Lung (tissue), 12 donors: ENCODE results near the gene SLC30A3. TPM values are rescaled to one million over a fixed set of nuclear protein-coding genes. Genes with fewer than 3 reads are reported as not detected.

Experiments used
- ATAC-seq: fragments of 200-7000 bp; cut with Tn5 transposase; one replicate; pipeline ENCODE4 v1.9.1; 2020; ENCODE audit warnings: moderate number of reproducible peaks; ENCODE audit not compliant: insufficient read depth, low FRiP score
- DNase-seq, 3 donors: peaks; one replicate each; pipeline ENCODE4 v3.0.0-alpha.2; 2013 to 2017
- H3K27ac ChIP-seq, 2 donors: one replicate each; pipeline ENCODE4 v1.5.1; 2013; ENCODE audit warnings: mild to moderate bottlenecking in 2 of 2, moderate library complexity in 2 of 2, control low read depth in 1 of 2, inconsistent platforms in 1 of 2, low read depth in 1 of 2, low read length in 1 of 2
- H3K27me3 ChIP-seq, 3 donors: one replicate each; pipeline ENCODE4 v1.5.1; 2013; ENCODE audit warnings: low read length in 2 of 3; ENCODE audit not compliant: control insufficient read depth in 3 of 3, insufficient read depth in 3 of 3
- H3K36me3 ChIP-seq, 4 donors: one replicate each; pipeline ENCODE4 v1.5.1; 2013; ENCODE audit warnings: low read length in 4 of 4, mild to moderate bottlenecking in 1 of 4, moderate library complexity in 1 of 4; ENCODE audit not compliant: control insufficient read depth in 4 of 4, insufficient read depth in 4 of 4
- H3K4me1 ChIP-seq, 5 donors: one replicate each; pipeline ENCODE4 v1.5.1; 2013; ENCODE audit warnings: low read length in 5 of 5, mild to moderate bottlenecking in 2 of 5, moderate library complexity in 1 of 5; ENCODE audit not compliant: control insufficient read depth in 5 of 5, insufficient read depth in 5 of 5
- H3K4me3 ChIP-seq: one replicate; pipeline ENCODE4 v1.5.1; 2013; ENCODE audit warnings: mild to moderate bottlenecking, control low read depth, moderate library complexity
- H3K9ac ChIP-seq, 2 donors: one replicate each; pipeline ENCODE4 v1.5.1; 2013; ENCODE audit warnings: low read length in 2 of 2, control low read depth in 1 of 2; ENCODE audit not compliant: insufficient read depth in 1 of 2
- H3K9me3 ChIP-seq, 4 donors: one replicate each; pipeline ENCODE4 v1.5.1; 2013; ENCODE audit warnings: low read length in 3 of 4, mild to moderate bottlenecking in 1 of 4, moderate library complexity in 1 of 4; ENCODE audit not compliant: control insufficient read depth in 4 of 4, insufficient read depth in 3 of 4
- WGBS, 2 donors: extraction: QIAGEN DNeasy Blood & Tissue Kit; methylation state at CpG; one replicate each; pipeline ENCODE4 v1.1.7; 2013; 5-methylcytosine and 5-hydroxymethylcytosine counted together
- polyA plus RNA-seq, 2 donors: library from polyadenylated mRNA; stranded (reverse); fragments of 200-250 nt; gene quantifications; one replicate each; pipeline ENCODE4 v1.2.1, GENCODE V29; 2013
- total RNA-seq, 2 donors: library from RNA; depleted of rRNA in 1 of 2; stranded (reverse); fragments of >200 nt in 1 of 2; gene quantifications; one replicate each; pipeline ENCODE4 v1.2.1, GENCODE V29; 2014 to 2021
- TF ChIP-seq, protein P1 (sequence below): IDR thresholded peaks from 2 replicates; pipeline ENCODE4 v1.5.1; 2012; ENCODE audit warnings: mild to moderate bottlenecking; ENCODE audit errors: control extremely low read depth, extremely low read depth
- donor health status: control.
- donor health status: control.
- donor health status: Bipolar disorder and iron deficiency.
- donor health status: healthy.
- donor health status: DM: yes; HTN: yes; CAD: no.

The SLC30A3 gene
- total and polyA plus RNA-seq, 4 donors, result 0.11 to 0.77 (median 0.34) TPM

DNA sequence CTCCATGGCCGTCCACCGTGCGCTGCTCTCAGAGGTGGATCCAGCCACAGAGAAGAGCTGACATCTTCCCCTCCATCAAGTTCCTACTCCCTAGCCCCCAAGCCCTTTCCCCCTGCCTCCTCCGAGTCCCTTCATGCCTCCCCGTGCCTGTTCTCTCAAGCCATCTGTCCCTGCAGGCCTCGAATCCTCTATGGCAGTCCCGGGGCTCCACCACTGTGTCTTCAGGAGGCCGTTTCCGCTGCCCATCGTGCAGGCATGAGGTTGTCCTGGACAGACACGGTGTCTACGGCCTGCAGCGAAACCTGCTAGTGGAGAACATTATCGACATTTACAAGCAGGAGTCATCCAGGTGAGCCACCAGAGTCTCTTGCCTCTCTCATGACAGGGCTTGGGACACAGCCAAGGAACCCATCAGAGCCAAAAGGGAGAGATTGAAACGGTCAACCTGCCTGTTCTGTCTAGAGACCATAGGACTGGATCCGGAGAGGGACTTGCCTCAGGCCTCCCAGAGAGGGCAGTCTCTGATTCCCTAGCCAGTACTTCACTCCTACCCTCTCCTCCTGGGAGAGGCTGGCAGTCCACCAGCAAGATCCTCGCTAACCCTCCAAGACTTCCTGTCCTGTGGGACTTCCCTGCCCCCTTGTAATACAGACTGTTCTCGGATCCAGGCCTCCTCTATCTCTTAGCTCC, 35.7 kb upstream of the SLC30A3 start:
- Histone ChIP-seq H3K9ac (no peak overlapping the region), H3K27me3 (no peaks in the 10 kb centered on the region), H3K4me3 (no peak overlapping the region), H3K4me1 (peaks cover 0 to 2% (median 0%) of the 10 kb centered on the region in 5 donors), H3K9me3 (no peaks in the 10 kb centered on the region), H3K36me3 (no peaks in the 10 kb centered on the region), H3K27ac (no peak overlapping the region)
- ATAC-seq (no peak), DNase-seq (no peak)
- WGBS, 2 donors, result 77 to 92% methylated on average over 18 of the region's 18 CpGs
- TF ChIP-seq, protein P1, sequence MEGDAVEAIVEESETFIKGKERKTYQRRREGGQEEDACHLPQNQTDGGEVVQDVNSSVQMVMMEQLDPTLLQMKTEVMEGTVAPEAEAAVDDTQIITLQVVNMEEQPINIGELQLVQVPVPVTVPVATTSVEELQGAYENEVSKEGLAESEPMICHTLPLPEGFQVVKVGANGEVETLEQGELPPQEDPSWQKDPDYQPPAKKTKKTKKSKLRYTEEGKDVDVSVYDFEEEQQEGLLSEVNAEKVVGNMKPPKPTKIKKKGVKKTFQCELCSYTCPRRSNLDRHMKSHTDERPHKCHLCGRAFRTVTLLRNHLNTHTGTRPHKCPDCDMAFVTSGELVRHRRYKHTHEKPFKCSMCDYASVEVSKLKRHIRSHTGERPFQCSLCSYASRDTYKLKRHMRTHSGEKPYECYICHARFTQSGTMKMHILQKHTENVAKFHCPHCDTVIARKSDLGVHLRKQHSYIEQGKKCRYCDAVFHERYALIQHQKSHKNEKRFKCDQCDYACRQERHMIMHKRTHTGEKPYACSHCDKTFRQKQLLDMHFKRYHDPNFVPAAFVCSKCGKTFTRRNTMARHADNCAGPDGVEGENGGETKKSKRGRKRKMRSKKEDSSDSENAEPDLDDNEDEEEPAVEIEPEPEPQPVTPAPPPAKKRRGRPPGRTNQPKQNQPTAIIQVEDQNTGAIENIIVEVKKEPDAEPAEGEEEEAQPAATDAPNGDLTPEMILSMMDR, result no peak

DNA sequence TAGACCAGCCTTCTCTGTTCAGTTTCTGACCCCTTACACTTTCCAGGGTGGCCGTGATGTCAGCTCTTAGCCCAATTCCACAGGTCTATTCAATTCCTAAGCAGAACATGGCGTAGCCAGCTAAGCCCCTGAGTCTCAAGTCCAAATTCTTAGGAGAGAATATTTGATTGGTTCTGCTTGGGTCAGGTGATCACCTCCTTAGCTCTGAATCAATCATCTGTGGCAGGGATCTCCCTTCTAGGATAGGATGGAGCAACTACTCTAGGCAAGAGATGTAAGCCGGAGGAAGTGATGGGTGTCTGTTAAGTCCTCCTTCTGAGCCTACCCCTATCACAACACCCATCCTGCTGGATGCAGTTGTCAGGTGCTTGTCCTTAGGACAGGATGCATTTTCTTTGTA, 34.3 kb upstream of the SLC30A3 start:
- Histone ChIP-seq H3K36me3 (no peaks in the 10 kb centered on the region), H3K4me1 (peaks cover 0 to 6% (median 0%) of the 10 kb centered on the region in 5 donors), H3K4me3 (no peak overlapping the region), H3K27ac (no peak overlapping the region), H3K9me3 (no peaks in the 10 kb centered on the region), H3K9ac (no peak overlapping the region), H3K27me3 (peaks cover 0 to 3% (median 2%) of the 10 kb centered on the region in 3 donors)
- 92 to 94% methylated on average over 3 of the region's 3 CpGs for WGBS, 2 donors
- TF ChIP-seq, protein P1, result no peak
- DNase-seq (no peak), ATAC-seq (no peak)

DNA sequence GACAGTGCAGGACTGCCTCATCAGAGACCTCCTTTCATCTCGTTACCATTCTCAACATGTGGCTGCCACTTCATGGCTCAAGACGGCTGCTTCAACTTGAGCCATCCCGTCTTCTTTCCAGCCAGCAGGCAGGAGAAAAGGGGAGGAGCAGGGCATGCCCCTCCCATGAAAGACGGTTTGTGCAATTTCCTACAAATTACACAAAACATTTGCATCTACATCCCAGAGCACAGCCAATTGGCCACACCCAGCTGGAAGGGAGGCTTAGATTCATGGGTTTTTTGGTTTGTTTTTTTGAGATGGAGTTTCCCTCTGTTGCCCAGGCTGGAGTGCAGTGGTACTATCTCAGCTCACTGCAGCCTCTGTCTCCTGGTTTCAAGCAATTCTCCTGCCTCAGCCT, 33.6 kb upstream of the SLC30A3 start:
- Histone ChIP-seq H3K27ac (no peak overlapping the region), H3K27me3 (peaks cover 0 to 8% (median 7%) of the 10 kb centered on the region in 3 donors), H3K36me3 (no peaks in the 10 kb centered on the region), H3K9ac (no peak overlapping the region), H3K9me3 (no peaks in the 10 kb centered on the region), H3K4me1 (peaks cover 0 to 6% (median 0%) of the 10 kb centered on the region in 5 donors), H3K4me3 (no peak overlapping the region)
- 53 to 60% methylated on average over 4 of the region's 4 CpGs for WGBS, 2 donors
- ATAC-seq (no peak), DNase-seq (no peak)
- TF ChIP-seq, protein P1, result no peak
